ENCODE measurements around the gene EME2. TPM values are rescaled to one million over a fixed set of nuclear protein-coding genes. Genes with fewer than 3 reads are reported as not detected.

EME2 gene
- total and polyA plus RNA-seq, 2 experiments from 2014 or later: 4.1 to 15.0 TPM

GRCh38 chr16:1741553-1742165 is 31.0 kb upstream of the EME2 start:
- DNase-seq (ENCODE audit: low spot score): no peak
- Histone ChIP-seq H3K4me2 (no peak overlapping the region), H3K4me3 (no peak overlapping the region), H3K27ac (ENCODE audit: low read depth) (no peak overlapping the region), H3K36me3 (ENCODE audit: insufficient read depth) (no peaks in the 10 kb centered on the region), H3F3A (replicated peaks; ENCODE audit: low read depth) (peaks cover 29% of the 10 kb centered on the region), H3K27me3 (ENCODE audit: insufficient read depth) (no peaks in the 10 kb centered on the region), H3K79me2 (replicated peaks; ENCODE audit: insufficient read depth) (no peaks in the 10 kb centered on the region), H2AFZ (no peak overlapping the region), H3K9me2 (ENCODE audit: insufficient read depth) (no peaks in the 10 kb centered on the region), H4K20me1 (replicated peaks; ENCODE audit: insufficient read depth) (no peaks in the 10 kb centered on the region), H3K4me1 (ENCODE audit: insufficient read depth) (no peaks in the 10 kb centered on the region)
- Mint-ChIP-seq H3K36me3 (ENCODE audit: low read depth) (peaks cover 8% of the 10 kb centered on the region; the same call in 2 of the 3 replicates), H3K4me1 (no peaks in the 10 kb centered on the region), H3K9me3 (peaks cover 3% of the 10 kb centered on the region; the same call in 2 of the 3 replicates), H3K4me3 (no peak overlapping the region), H3K27ac (no peak overlapping the region), H3K27me3 (ENCODE audit: insufficient read depth, low read depth, poor library complexity) (peaks cover 6% of the 10 kb centered on the region)
- no peak for ATAC-seq
- TF ChIP-seq POLR2AphosphoS5 (IDR thresholded peaks at IDR 0.05; ENCODE audit: low read depth) (no peak), ZNF114 (CRISPR knock-in tag; IDR thresholded peaks at IDR 0.05) (no peak), EZH2 (IDR thresholded peaks at IDR 0.05; ENCODE audit: low read depth, unreplicated experiment) (no peak), STAT1 (IDR thresholded peaks at IDR 0.05; ENCODE audit: unreplicated experiment) (no peak), CREB1 (CRISPR knock-in tag; IDR thresholded peaks at IDR 0.05; ENCODE audit: low read depth) (no peak), CTCF (conservative IDR thresholded peaks at IDR 0.05; ENCODE audit: low read depth in 2 of 2) (no peak), JUNB (IDR thresholded peaks at IDR 0.05; ENCODE audit: unreplicated experiment) (no peak), NANOG (IDR thresholded peaks at IDR 0.05; ENCODE audit: borderline replicate concordance) (no peak), ZNF331 (CRISPR knock-in tag; IDR thresholded peaks at IDR 0.05; ENCODE audit: low read depth) (no peak), EZH2phosphoT487 (IDR thresholded peaks at IDR 0.05; ENCODE audit: unreplicated experiment) (no peak)
- TF ChIP-seq, protein P1, sequence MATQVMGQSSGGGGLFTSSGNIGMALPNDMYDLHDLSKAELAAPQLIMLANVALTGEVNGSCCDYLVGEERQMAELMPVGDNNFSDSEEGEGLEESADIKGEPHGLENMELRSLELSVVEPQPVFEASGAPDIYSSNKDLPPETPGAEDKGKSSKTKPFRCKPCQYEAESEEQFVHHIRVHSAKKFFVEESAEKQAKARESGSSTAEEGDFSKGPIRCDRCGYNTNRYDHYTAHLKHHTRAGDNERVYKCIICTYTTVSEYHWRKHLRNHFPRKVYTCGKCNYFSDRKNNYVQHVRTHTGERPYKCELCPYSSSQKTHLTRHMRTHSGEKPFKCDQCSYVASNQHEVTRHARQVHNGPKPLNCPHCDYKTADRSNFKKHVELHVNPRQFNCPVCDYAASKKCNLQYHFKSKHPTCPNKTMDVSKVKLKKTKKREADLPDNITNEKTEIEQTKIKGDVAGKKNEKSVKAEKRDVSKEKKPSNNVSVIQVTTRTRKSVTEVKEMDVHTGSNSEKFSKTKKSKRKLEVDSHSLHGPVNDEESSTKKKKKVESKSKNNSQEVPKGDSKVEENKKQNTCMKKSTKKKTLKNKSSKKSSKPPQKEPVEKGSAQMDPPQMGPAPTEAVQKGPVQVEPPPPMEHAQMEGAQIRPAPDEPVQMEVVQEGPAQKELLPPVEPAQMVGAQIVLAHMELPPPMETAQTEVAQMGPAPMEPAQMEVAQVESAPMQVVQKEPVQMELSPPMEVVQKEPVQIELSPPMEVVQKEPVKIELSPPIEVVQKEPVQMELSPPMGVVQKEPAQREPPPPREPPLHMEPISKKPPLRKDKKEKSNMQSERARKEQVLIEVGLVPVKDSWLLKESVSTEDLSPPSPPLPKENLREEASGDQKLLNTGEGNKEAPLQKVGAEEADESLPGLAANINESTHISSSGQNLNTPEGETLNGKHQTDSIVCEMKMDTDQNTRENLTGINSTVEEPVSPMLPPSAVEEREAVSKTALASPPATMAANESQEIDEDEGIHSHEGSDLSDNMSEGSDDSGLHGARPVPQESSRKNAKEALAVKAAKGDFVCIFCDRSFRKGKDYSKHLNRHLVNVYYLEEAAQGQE (IDR thresholded peaks at IDR 0.05; ENCODE audit: unreplicated experiment): no peak
- TF ChIP-seq, protein P2, sequence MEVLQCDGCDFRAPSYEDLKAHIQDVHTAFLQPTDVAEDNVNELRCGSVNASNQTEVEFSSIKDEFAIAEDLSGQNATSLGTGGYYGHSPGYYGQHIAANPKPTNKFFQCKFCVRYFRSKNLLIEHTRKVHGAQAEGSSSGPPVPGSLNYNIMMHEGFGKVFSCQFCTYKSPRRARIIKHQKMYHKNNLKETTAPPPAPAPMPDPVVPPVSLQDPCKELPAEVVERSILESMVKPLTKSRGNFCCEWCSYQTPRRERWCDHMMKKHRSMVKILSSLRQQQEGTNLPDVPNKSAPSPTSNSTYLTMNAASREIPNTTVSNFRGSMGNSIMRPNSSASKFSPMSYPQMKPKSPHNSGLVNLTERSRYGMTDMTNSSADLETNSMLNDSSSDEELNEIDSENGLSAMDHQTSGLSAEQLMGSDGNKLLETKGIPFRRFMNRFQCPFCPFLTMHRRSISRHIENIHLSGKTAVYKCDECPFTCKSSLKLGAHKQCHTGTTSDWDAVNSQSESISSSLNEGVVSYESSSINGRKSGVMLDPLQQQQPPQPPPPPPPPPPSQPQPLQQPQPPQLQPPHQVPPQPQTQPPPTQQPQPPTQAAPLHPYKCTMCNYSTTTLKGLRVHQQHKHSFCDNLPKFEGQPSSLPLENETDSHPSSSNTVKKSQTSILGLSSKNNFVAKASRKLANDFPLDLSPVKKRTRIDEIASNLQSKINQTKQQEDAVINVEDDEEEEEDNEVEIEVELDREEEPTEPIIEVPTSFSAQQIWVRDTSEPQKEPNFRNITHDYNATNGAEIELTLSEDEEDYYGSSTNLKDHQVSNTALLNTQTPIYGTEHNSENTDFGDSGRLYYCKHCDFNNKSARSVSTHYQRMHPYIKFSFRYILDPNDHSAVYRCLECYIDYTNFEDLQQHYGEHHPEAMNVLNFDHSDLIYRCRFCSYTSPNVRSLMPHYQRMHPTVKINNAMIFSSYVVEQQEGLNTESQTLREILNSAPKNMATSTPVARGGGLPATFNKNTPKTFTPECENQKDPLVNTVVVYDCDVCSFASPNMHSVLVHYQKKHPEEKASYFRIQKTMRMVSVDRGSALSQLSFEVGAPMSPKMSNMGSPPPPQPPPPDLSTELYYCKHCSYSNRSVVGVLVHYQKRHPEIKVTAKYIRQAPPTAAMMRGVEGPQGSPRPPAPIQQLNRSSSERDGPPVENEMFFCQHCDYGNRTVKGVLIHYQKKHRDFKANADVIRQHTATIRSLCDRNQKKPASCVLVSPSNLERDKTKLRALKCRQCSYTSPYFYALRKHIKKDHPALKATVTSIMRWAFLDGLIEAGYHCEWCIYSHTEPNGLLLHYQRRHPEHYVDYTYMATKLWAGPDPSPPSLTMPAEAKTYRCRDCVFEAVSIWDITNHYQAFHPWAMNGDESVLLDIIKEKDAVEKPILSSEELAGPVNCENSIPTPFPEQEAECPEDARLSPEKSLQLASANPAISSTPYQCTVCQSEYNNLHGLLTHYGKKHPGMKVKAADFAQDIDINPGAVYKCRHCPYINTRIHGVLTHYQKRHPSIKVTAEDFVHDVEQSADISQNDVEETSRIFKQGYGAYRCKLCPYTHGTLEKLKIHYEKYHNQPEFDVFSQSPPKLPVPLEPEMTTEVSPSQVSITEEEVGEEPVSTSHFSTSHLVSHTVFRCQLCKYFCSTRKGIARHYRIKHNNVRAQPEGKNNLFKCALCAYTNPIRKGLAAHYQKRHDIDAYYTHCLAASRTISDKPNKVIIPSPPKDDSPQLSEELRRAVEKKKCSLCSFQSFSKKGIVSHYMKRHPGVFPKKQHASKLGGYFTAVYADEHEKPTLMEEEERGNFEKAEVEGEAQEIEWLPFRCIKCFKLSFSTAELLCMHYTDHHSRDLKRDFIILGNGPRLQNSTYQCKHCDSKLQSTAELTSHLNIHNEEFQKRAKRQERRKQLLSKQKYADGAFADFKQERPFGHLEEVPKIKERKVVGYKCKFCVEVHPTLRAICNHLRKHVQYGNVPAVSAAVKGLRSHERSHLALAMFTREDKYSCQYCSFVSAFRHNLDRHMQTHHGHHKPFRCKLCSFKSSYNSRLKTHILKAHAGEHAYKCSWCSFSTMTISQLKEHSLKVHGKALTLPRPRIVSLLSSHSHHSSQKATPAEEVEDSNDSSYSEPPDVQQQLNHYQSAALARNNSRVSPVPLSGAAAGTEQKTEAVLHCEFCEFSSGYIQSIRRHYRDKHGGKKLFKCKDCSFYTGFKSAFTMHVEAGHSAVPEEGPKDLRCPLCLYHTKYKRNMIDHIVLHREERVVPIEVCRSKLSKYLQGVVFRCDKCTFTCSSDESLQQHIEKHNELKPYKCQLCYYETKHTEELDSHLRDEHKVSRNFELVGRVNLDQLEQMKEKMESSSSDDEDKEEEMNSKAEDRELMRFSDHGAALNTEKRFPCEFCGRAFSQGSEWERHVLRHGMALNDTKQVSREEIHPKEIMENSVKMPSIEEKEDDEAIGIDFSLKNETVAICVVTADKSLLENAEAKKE (CRISPR knock-in tag; IDR thresholded peaks at IDR 0.05): no peak
- TF ChIP-seq, protein P3, sequence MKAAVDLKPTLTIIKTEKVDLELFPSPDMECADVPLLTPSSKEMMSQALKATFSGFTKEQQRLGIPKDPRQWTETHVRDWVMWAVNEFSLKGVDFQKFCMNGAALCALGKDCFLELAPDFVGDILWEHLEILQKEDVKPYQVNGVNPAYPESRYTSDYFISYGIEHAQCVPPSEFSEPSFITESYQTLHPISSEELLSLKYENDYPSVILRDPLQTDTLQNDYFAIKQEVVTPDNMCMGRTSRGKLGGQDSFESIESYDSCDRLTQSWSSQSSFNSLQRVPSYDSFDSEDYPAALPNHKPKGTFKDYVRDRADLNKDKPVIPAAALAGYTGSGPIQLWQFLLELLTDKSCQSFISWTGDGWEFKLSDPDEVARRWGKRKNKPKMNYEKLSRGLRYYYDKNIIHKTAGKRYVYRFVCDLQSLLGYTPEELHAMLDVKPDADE (IDR thresholded peaks at IDR 0.05): no peak

All from GM23338 (cell line).